Endothelial cell of umbilical vein (primary cell): ENCODE data around the gene RNF217. TPM values are rescaled to one million over a fixed set of nuclear protein-coding genes. Genes with fewer than 3 reads are reported as not detected.

Experiments used
- BruUV-seq: library from RNA; stranded (reverse); fragments of 400-500 nt; replicated peaks from 2 replicates; lab custom pipeline; 2021; lab: Mats Ljungman, UMichigan
- CTCF ChIA-PET: fragments of 300-600, 350-600 bp; sonication (Branson Sonifier 250); formaldehyde crosslinking; loops from one replicate; lab custom pipeline; 2021; ENCODE audit warnings: antibody characterized with exemption, inconsistent platforms; lab: Charles Lee
- POLR2A ChIA-PET: fragments of 300-600, 350-600 bp; sonication (Branson Sonifier 250); formaldehyde crosslinking; loops from one replicate; lab custom pipeline; 2021; ENCODE audit warnings: antibody characterized with exemption, inconsistent platforms; lab: Charles Lee
- DNase-seq: peaks from one replicate; pipeline ENCODE4 v3.0.0-alpha.2; 2011; ENCODE audit warnings: low read depth, low spot score
- FAIRE-seq: peaks from 2 replicates; lab custom pipeline; 2011; peaks lifted over from hg19 to GRCh38; lab: Jason Lieb, UNC
- H2AFZ ChIP-seq: 2 replicates; pipeline ENCODE4 v1.6.0; 2012; ENCODE audit warnings: low read depth, low read length, control low read depth, inconsistent platforms
- H3K27ac ChIP-seq: 2 replicates; pipeline ENCODE4 v1.5.1; 2011; ENCODE audit warnings: low read depth, mild to moderate bottlenecking, control low read depth, low read length, moderate library complexity; ENCODE audit not compliant: insufficient read depth
- H3K27me3 ChIP-seq, 2 experiments: 2 replicates each; pipeline versions ENCODE4 v1.6.0 to v1.6.1; 2011; ENCODE audit warnings: low read length in 2 of 2, mixed read lengths in 1 of 2; ENCODE audit not compliant: control insufficient read depth in 2 of 2, insufficient read depth in 2 of 2
- H3K36me3 ChIP-seq, 2 experiments: 2 replicates in 1 of 2; 3 replicates in 1 of 2; pipeline ENCODE4 v1.5.1; 2011; ENCODE audit warnings: low read length in 2 of 2, mild to moderate bottlenecking in 1 of 2, moderate library complexity in 1 of 2; ENCODE audit not compliant: control insufficient read depth in 2 of 2, insufficient read depth in 2 of 2; ENCODE audit errors: extremely low read depth in 1 of 2
- H3K4me1 ChIP-seq: 3 replicates; pipeline ENCODE4 v1.5.1; 2011; ENCODE audit warnings: mild to moderate bottlenecking, low read length; ENCODE audit not compliant: control insufficient read depth, insufficient read depth; ENCODE audit errors: extremely low read depth
- H3K4me2 ChIP-seq: 2 replicates; pipeline ENCODE4 v1.6.1; 2011; ENCODE audit warnings: low read length, control low read depth, mixed read lengths; ENCODE audit not compliant: insufficient read depth
- H3K4me3 ChIP-seq, 3 experiments: fragments of 200-600 bp in 1 of 3; sonication (generic), shearing (Covaris generic) in 1 of 3; replicated peaks in 1 of 3; 2 replicates each; pipeline ENCODE4 v1.5.1; 2011 to 2016; ENCODE audit warnings: control low read depth in 3 of 3, low read length in 3 of 3, mild to moderate bottlenecking in 2 of 3, inconsistent platforms in 1 of 3, low read depth in 1 of 3, moderate library complexity in 1 of 3; ENCODE audit not compliant: insufficient read depth in 1 of 3
- H3K79me2 ChIP-seq: 2 replicates; pipeline ENCODE4 v1.6.0; 2012; ENCODE audit warnings: low read length, inconsistent platforms; ENCODE audit not compliant: control insufficient read depth, insufficient read depth
- H3K9ac ChIP-seq: replicated peaks from 2 replicates; pipeline ENCODE3; 2011; ENCODE audit warnings: low read length, control low read depth; ENCODE audit not compliant: insufficient read depth; ENCODE audit errors: extremely low read depth
- H3K9me1 ChIP-seq: replicated peaks from 3 replicates; pipeline ENCODE4 v1.6.0; 2011; ENCODE audit warnings: mild to moderate bottlenecking, low read length; ENCODE audit not compliant: control insufficient read depth, insufficient read depth; ENCODE audit errors: extremely low read depth
- H3K9me3 ChIP-seq: replicated peaks from 2 replicates; pipeline ENCODE4 v1.5.1; 2012; ENCODE audit warnings: low read length, inconsistent platforms; ENCODE audit not compliant: control insufficient read depth, insufficient read depth
- H4K20me1 ChIP-seq: replicated peaks from 2 replicates; pipeline ENCODE3; 2011; ENCODE audit warnings: mild to moderate bottlenecking, low read length; ENCODE audit not compliant: control insufficient read depth, insufficient read depth; ENCODE audit errors: extremely low read depth
- CTCF ChIP-seq, 2 donors: IDR thresholded peaks; 1 replicate in 1 of 2; 2 replicates in 1 of 2; pipeline ENCODE4 v1.5.1; 2011; ENCODE audit warnings: low read length in 2 of 2, mild to moderate bottlenecking in 2 of 2, moderate library complexity in 2 of 2, control low read depth in 1 of 2, inconsistent platforms in 1 of 2, low read depth in 1 of 2; ENCODE audit not compliant: insufficient read depth in 1 of 2; ENCODE audit errors: extremely low read depth in 1 of 2
- EZH2 ChIP-seq: IDR thresholded peaks from 2 replicates; pipeline ENCODE4 v1.6.1; 2012; ENCODE audit warnings: borderline replicate concordance, low read depth, mild to moderate bottlenecking, moderate library complexity, low read length, inconsistent platforms; ENCODE audit not compliant: severe bottlenecking
- FOS ChIP-seq: IDR thresholded peaks from 2 replicates; pipeline ENCODE4 v1.6.1; 2011; ENCODE audit warnings: mild to moderate bottlenecking, low read length, moderate library complexity, borderline replicate concordance; ENCODE audit not compliant: insufficient read depth
- GATA2 ChIP-seq: IDR thresholded peaks from 2 replicates; pipeline ENCODE4 v1.7.0; 2011; ENCODE audit warnings: low read depth, mild to moderate bottlenecking, moderate library complexity, mixed read lengths, low read length; ENCODE audit not compliant: insufficient read length, insufficient read depth
- JUN ChIP-seq: IDR thresholded peaks from 2 replicates; pipeline ENCODE4 v1.6.1; 2011; ENCODE audit warnings: borderline replicate concordance, low read depth; ENCODE audit not compliant: insufficient read length, insufficient read depth
- MAX ChIP-seq: IDR thresholded peaks from 2 replicates; pipeline ENCODE4 v1.6.1; 2011; ENCODE audit not compliant: insufficient read depth, insufficient read length
- MYC ChIP-seq: IDR thresholded peaks from one replicate; pipeline ENCODE4 v1.6.1; 2011; ENCODE audit warnings: mild to moderate bottlenecking, low read depth, low read length
- POLR2A ChIP-seq: IDR thresholded peaks from 2 replicates; pipeline ENCODE4 v1.6.1; 2012; ENCODE audit warnings: low read depth, mild to moderate bottlenecking, control low read depth, low read length
- POLR2AphosphoS5 ChIP-seq: IDR thresholded peaks from 2 replicates; pipeline ENCODE4 v1.6.1; 2012; ENCODE audit warnings: low read depth, mild to moderate bottlenecking, control low read depth, low read length, moderate library complexity; ENCODE audit not compliant: insufficient read depth
- dilution Hi-C: fragments of 300-500 bp; cut with MboI; formaldehyde crosslinking; loops from one replicate; pipeline ENCODE4 v1.15.0; 2019; ENCODE audit warnings: low sequenced_read_pairs; ENCODE audit not compliant: extremely low pct_ligation_motif_present
- intact Hi-C: fragments of 100-400 bp; cut with micrococcal nuclease; formaldehyde crosslinking; loops from one replicate; pipeline ENCODE4 v1.10.0; 2022
- polyA plus RNA-seq, 4 experiments: library from polyadenylated mRNA; depleted of rRNA in 3 of 4; stranded (reverse) in 3 of 4; unstranded in 1 of 4; fragments of >200 nt; gene quantifications; 2 replicates each; pipeline versions ENCODE4 v1.2.1 to v1.2.3, GENCODE V29; 2011 to 2012; ENCODE audit warnings: missing spikeins in 1 of 4
- total RNA-seq: library from RNA; stranded (reverse); gene quantifications from 2 replicates; pipeline ENCODE4 v1.2.3, GENCODE V29; 2021

RNF217 gene
- total and polyA plus RNA-seq, 2 donors (not counting 3 experiments of a cell fraction or from before 2014, with no cell fraction given), result 8.8 to 32.5 TPM

GRCh38 chr6:124982669-124983068 is 20.4 kb downstream of the RNF217 start:
- no peak for TF ChIP-seq FOS
- no peak for TF ChIP-seq MYC
- no peak for TF ChIP-seq POLR2A
- no peak for TF ChIP-seq CTCF (IDR thresholded peaks at IDR 0.05; ENCODE audit: extremely low read depth in 1 of 2, insufficient read depth in 1 of 2, low read depth in 1 of 2, low read length in 2 of 2)
- no peak for TF ChIP-seq JUN
- TF ChIP-seq EZH2, result no peak
- TF ChIP-seq POLR2AphosphoS5, result no peak
- TF ChIP-seq GATA2, result no peak
- TF ChIP-seq MAX, result no peak
- H3K79me2 ChIP-seq, result peaks cover 57% of the 10 kb centered on the region
- no peak overlapping the region for H3K4me2 ChIP-seq
- H2AFZ ChIP-seq, result no peak overlapping the region
- H3K9me3 ChIP-seq, result no peaks in the 10 kb centered on the region
- no peaks in the 10 kb centered on the region for H3K9me1 ChIP-seq
- no peak for FAIRE-seq
- ChIA-PET CTCF (no interaction called here), POLR2A (no interaction called here)
- no peak overlapping the region for H3K9ac ChIP-seq
- no TSS peak for BruUV-seq
- H3K36me3 ChIP-seq, result peaks cover 4% of the 10 kb centered on the region in 2 experiments
- DNase-seq, result no peak
- dilution Hi-C loops, result no loop called here
- H3K27ac ChIP-seq, result no peak overlapping the region
- no peaks in the 10 kb centered on the region for H3K27me3 ChIP-seq
- H4K20me1 ChIP-seq, result no peaks in the 10 kb centered on the region
- peaks cover 27% of the 10 kb centered on the region for H3K4me1 ChIP-seq
- no peak overlapping the region for H3K4me3 ChIP-seq
- intact Hi-C loops, result no loop called here
